B cell (primary cell): ENCODE measurements around the gene NOSIP. TPM values are rescaled to one million over a fixed set of nuclear protein-coding genes. Genes with fewer than 3 reads are reported as not detected.

ENCODE experiments used
- ATAC-seq: fragments of 200-7000 bp; cut with Tn5 transposase; one replicate; pipeline ENCODE4 v1.10.0; 2021; ENCODE audit warnings: low read depth, mild to moderate bottlenecking, moderate number of reproducible peaks, moderate library complexity
- CTCF ChIA-PET: fragments of 350-600 bp; sonication (Branson Sonifier 250); formaldehyde crosslinking; loops from one replicate; lab custom pipeline; 2021; ENCODE audit warnings: antibody characterized with exemption, inconsistent platforms; lab: Charles Lee
- POLR2A ChIA-PET: fragments of 350-600 bp; sonication (Branson Sonifier 250); formaldehyde crosslinking; loops from one replicate; lab custom pipeline; 2021; ENCODE audit warnings: antibody characterized with exemption; lab: Charles Lee
- DNase-seq: peaks from one replicate; pipeline ENCODE4 v3.0.0; 2013
- H2AFZ ChIP-seq: 2 replicates; pipeline ENCODE4 v1.6.1; 2012; ENCODE audit warnings: mild to moderate bottlenecking, low read depth, low read length; ENCODE audit not compliant: insufficient read depth, poor library complexity, severe bottlenecking
- H3K27ac ChIP-seq, 2 donors: 1 replicate in 1 of 2; 2 replicates in 1 of 2; pipeline ENCODE4 v1.5.1; 2012 to 2013; ENCODE audit warnings: low read length in 2 of 2, mild to moderate bottlenecking in 2 of 2, moderate library complexity in 1 of 2
- H3K27me3 ChIP-seq, 4 experiments: fragments of 200-600 bp in 1 of 4; sonication (generic) in 1 of 4; replicated peaks in 1 of 4; 1 replicate in 2 of 4; 2 replicates in 2 of 4; pipeline versions ENCODE4 v1.6.1 to v1.7.0; 2013 to 2016; ENCODE audit warnings: low read length in 3 of 4, mild to moderate bottlenecking in 2 of 4, mixed read lengths in 1 of 4, moderate library complexity in 1 of 4; ENCODE audit not compliant: insufficient read depth in 4 of 4, control insufficient read depth in 3 of 4; ENCODE audit errors: control extremely low read depth in 1 of 4
- H3K36me3 ChIP-seq, 2 experiments: replicated peaks in 1 of 2; 1 replicate in 1 of 2; 2 replicates in 1 of 2; pipeline versions ENCODE4 v1.6.1 to v1.7.1; 2013; ENCODE audit warnings: low read length in 1 of 2; ENCODE audit not compliant: insufficient read depth in 2 of 2, control insufficient read depth in 1 of 2; ENCODE audit errors: control extremely low read depth in 1 of 2, extremely low read depth in 1 of 2
- H3K4me1 ChIP-seq, 2 donors: fragments of 200-600 bp in 1 of 2; sonication (generic) in 1 of 2; 1 replicate in 1 of 2; 2 replicates in 1 of 2; pipeline versions ENCODE4 v1.5.1 to v1.6.1; 2013 to 2017; ENCODE audit warnings: low read length in 2 of 2; ENCODE audit not compliant: control insufficient read depth in 2 of 2, insufficient read depth in 2 of 2
- H3K4me2 ChIP-seq: replicated peaks from 2 replicates; pipeline ENCODE3; 2012; ENCODE audit warnings: mild to moderate bottlenecking, low read depth, low read length; ENCODE audit not compliant: poor library complexity, severe bottlenecking
- H3K4me3 ChIP-seq, 5 experiments: fragments of 200-600 bp in 1 of 5; sonication (generic) in 1 of 5; 1 replicate in 3 of 5; 2 replicates in 2 of 5; pipeline versions ENCODE4 v1.5.1 to v1.7.0; 2011 to 2016; ENCODE audit warnings: low read length in 4 of 5, mild to moderate bottlenecking in 4 of 5, low read depth in 2 of 5, control low read depth in 1 of 5, moderate library complexity in 1 of 5; ENCODE audit not compliant: insufficient read depth in 1 of 5; ENCODE audit errors: control extremely low read depth in 1 of 5, extremely low read depth in 1 of 5
- H3K79me2 ChIP-seq: fragments of 200-600 bp; sonication (generic); one replicate; pipeline ENCODE4 v1.6.0; 2016; ENCODE audit warnings: low read length; ENCODE audit not compliant: control insufficient read depth, insufficient read depth
- H3K9ac ChIP-seq: fragments of 200-600 bp; sonication (generic); 2 replicates; pipeline ENCODE4 v1.6.1; 2017; ENCODE audit warnings: mild to moderate bottlenecking, low read length, moderate library complexity
- H3K9me3 ChIP-seq, 3 donors: one replicate each; pipeline versions ENCODE4 v1.6.1 to v1.7.1; 2013; ENCODE audit warnings: low read length in 2 of 3; ENCODE audit not compliant: control insufficient read depth in 2 of 3, insufficient read depth in 1 of 3; ENCODE audit errors: control extremely low read depth in 1 of 3
- H4K20me1 ChIP-seq: 2 replicates; pipeline ENCODE4 v1.6.0; 2012; ENCODE audit warnings: mild to moderate bottlenecking, low read length; ENCODE audit not compliant: insufficient read depth, control insufficient read depth, poor library complexity, severe bottlenecking
- H3K27ac Mint-ChIP-seq: one replicate; pipeline ENCODE4 v1.8.0; 2021; ENCODE audit warnings: mixed read lengths
- H3K27me3 Mint-ChIP-seq: one replicate; pipeline ENCODE4 v1.8.0; 2021; ENCODE audit warnings: mixed read lengths
- H3K4me1 Mint-ChIP-seq: one replicate; pipeline ENCODE4 v1.8.0; 2021; ENCODE audit warnings: mixed read lengths
- H3K4me3 Mint-ChIP-seq: one replicate; pipeline ENCODE4 v1.8.0; 2021; ENCODE audit warnings: mixed read lengths
- H3K9me3 Mint-ChIP-seq: one replicate; pipeline ENCODE4 v1.8.0; 2022; ENCODE audit warnings: mixed read lengths; ENCODE audit not compliant: insufficient read depth
- EZH2 ChIP-seq: IDR thresholded peaks from 2 replicates; pipeline ENCODE4 v1.6.1; 2012; ENCODE audit warnings: borderline replicate concordance, low read depth, mild to moderate bottlenecking, moderate library complexity, low read length; ENCODE audit not compliant: insufficient read depth, poor library complexity, severe bottlenecking
- WGBS: methylation state at CpG from one replicate; pipeline ENCODE4 v1.1.5; 2013; ENCODE audit warnings: missing lambda C conversion rate; ENCODE audit not compliant: insufficient coverage; 5-methylcytosine and 5-hydroxymethylcytosine counted together
- intact Hi-C: fragments of 100-400 bp; cut with micrococcal nuclease; formaldehyde crosslinking; loops from one replicate; pipeline ENCODE4 v1.10.0; 2022
- polyA plus RNA-seq: library from polyadenylated mRNA; depleted of rRNA; stranded (reverse); fragments of >200 nt; gene quantifications from 2 replicates; pipeline ENCODE4 v1.2.3, GENCODE V29; 2012
- total RNA-seq, 2 donors: library from RNA; stranded (reverse); fragments of 120-200 nt in 1 of 2; gene quantifications; 1 replicate in 1 of 2; 2 replicates in 1 of 2; pipeline versions ENCODE4 v1.2.3 to v1.2.4, GENCODE V29; 2013 to 2022
- TF ChIP-seq, protein P1 (sequence below): fragments of 200-600 bp; IDR thresholded peaks from one replicate; pipeline ENCODE4 v1.8.0; 2022; ENCODE audit warnings: antibody characterized with exemption, mild to moderate bottlenecking

NOSIP gene
- total and polyA plus RNA-seq, 2 donors (not counting 1 experiment from before 2014, with no cell fraction given) = 55.5 to 135 TPM

GRCh38 chr19:49594993-49595818 is 14.8 kb upstream of the NOSIP start:
- H3K4me3 Mint-ChIP-seq = no peak overlapping the region
- POLR2A ChIA-PET = interaction anchor here (0.5 to 0.8 kb wide), 2 partner anchors 43 to 47 kb away, joined by 3 to 4 read pairs; partner anchors contain the start of gene SCAF1
- no peaks in the 10 kb centered on the region for H3K27me3 ChIP-seq
- DNase-seq (no peak), ATAC-seq (no peak)
- no peaks in the 10 kb centered on the region for H3K9me3 Mint-ChIP-seq
- H3K9ac ChIP-seq = no peak overlapping the region
- no peak overlapping the region for H2AFZ ChIP-seq
- no peak overlapping the region for H3K4me3 ChIP-seq
- 90% methylated on average over 16 of the region's 35 CpGs for WGBS
- intact Hi-C loops = loop anchor here (5.0 kb wide), 1 partner anchor 1338 kb away; the partner anchor contains the start of gene CARD8
- H3K9me3 ChIP-seq = no peaks in the 10 kb centered on the region
- H3K27ac Mint-ChIP-seq = no peak overlapping the region
- no peak overlapping the region for H3K27ac ChIP-seq
- no peaks in the 10 kb centered on the region for H3K27me3 Mint-ChIP-seq
- H3K79me2 ChIP-seq = peaks cover 83% of the 10 kb centered on the region
- CTCF ChIA-PET = interaction anchor here (0.6 kb wide), 1 partner anchor 12 kb away, joined by 3 read pairs; no protein-coding TSS in a partner anchor
- TF ChIP-seq EZH2 = no peak
- TF ChIP-seq, protein P1, sequence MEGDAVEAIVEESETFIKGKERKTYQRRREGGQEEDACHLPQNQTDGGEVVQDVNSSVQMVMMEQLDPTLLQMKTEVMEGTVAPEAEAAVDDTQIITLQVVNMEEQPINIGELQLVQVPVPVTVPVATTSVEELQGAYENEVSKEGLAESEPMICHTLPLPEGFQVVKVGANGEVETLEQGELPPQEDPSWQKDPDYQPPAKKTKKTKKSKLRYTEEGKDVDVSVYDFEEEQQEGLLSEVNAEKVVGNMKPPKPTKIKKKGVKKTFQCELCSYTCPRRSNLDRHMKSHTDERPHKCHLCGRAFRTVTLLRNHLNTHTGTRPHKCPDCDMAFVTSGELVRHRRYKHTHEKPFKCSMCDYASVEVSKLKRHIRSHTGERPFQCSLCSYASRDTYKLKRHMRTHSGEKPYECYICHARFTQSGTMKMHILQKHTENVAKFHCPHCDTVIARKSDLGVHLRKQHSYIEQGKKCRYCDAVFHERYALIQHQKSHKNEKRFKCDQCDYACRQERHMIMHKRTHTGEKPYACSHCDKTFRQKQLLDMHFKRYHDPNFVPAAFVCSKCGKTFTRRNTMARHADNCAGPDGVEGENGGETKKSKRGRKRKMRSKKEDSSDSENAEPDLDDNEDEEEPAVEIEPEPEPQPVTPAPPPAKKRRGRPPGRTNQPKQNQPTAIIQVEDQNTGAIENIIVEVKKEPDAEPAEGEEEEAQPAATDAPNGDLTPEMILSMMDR = no peak
- peaks cover 22% of the 10 kb centered on the region for H3K4me1 Mint-ChIP-seq
- no peak overlapping the region for H3K4me2 ChIP-seq
- peaks cover 84% of the 10 kb centered on the region for H4K20me1 ChIP-seq
- peaks cover 0 to 37% of the 10 kb centered on the region in 2 experiments for H3K36me3 ChIP-seq
- H3K4me1 ChIP-seq = peaks cover 16 to 21% of the 10 kb centered on the region in 2 donors
